H9 (cell line): ENCODE data around the gene SETMAR. TPM values are rescaled to one million over a fixed set of nuclear protein-coding genes. Genes with fewer than 3 reads are reported as not detected.

ENCODE experiments used
- DNase-seq: peaks from one replicate; pipeline ENCODE4 v3.0.0-alpha.2; 2017
- H2AFZ ChIP-seq: one replicate; pipeline ENCODE4 v1.6.1; 2013; ENCODE audit warnings: mild to moderate bottlenecking, low read length, control low read depth, moderate library complexity
- H2AK5ac ChIP-seq: 2 replicates; pipeline ENCODE4 v1.6.1; 2013; ENCODE audit warnings: low read length, control low read depth, mixed read lengths; ENCODE audit not compliant: insufficient read length
- H2BK120ac ChIP-seq: one replicate; pipeline ENCODE4 v1.6.1; 2013; ENCODE audit warnings: low read depth, mild to moderate bottlenecking, low read length, control low read depth, inconsistent platforms; ENCODE audit not compliant: poor library complexity, severe bottlenecking
- H2BK12ac ChIP-seq: 2 replicates; pipeline ENCODE4 v1.6.1; 2013; ENCODE audit warnings: low read length, control low read depth, mixed read lengths, low read depth; ENCODE audit not compliant: insufficient read length
- H2BK15ac ChIP-seq: 2 replicates; pipeline ENCODE4 v1.6.1; 2013; ENCODE audit warnings: low read depth, low read length, control low read depth
- H2BK20ac ChIP-seq: one replicate; pipeline ENCODE4 v1.6.1; 2013; ENCODE audit warnings: low read depth, mild to moderate bottlenecking, low read length, control low read depth, inconsistent platforms; ENCODE audit not compliant: poor library complexity, severe bottlenecking
- H2BK5ac ChIP-seq: 2 replicates; pipeline ENCODE4 v1.6.1; 2013; ENCODE audit warnings: low read length, control low read depth, mixed read lengths; ENCODE audit not compliant: insufficient read length
- H3K14ac ChIP-seq: 2 replicates; pipeline ENCODE4 v1.6.1; 2013; ENCODE audit warnings: low read length, control low read depth; ENCODE audit not compliant: insufficient read depth
- H3K18ac ChIP-seq: 2 replicates; pipeline ENCODE4 v1.6.1; 2013; ENCODE audit warnings: low read depth, mild to moderate bottlenecking, mixed read lengths, low read length, control low read depth; ENCODE audit not compliant: insufficient read length
- H3K23ac ChIP-seq: 2 replicates; pipeline ENCODE4 v1.6.1; 2013; ENCODE audit warnings: low read length, control low read depth, mixed read lengths, low read depth; ENCODE audit not compliant: insufficient read length
- H3K23me2 ChIP-seq: 2 replicates; pipeline ENCODE4 v1.6.1; 2013; ENCODE audit warnings: low read depth, mild to moderate bottlenecking, mixed read lengths, low read length, control low read depth; ENCODE audit not compliant: insufficient read length, poor library complexity, severe bottlenecking
- H3K27ac ChIP-seq: 2 replicates; pipeline ENCODE4 v1.5.1; 2013; ENCODE audit warnings: low read length, control low read depth, mixed read lengths, low read depth; ENCODE audit not compliant: insufficient read length
- H3K27me3 ChIP-seq: 2 replicates; pipeline ENCODE4 v1.6.1; 2013; ENCODE audit warnings: low read length, control low read depth, inconsistent platforms; ENCODE audit not compliant: insufficient read depth
- H3K4ac ChIP-seq: 2 replicates; pipeline ENCODE4 v1.6.1; 2013; ENCODE audit warnings: low read depth, mild to moderate bottlenecking, control low read depth, inconsistent platforms, low read length, moderate library complexity
- H3K4me1 ChIP-seq: 2 replicates; pipeline ENCODE4 v1.6.1; 2013; ENCODE audit warnings: low read length, control low read depth, inconsistent platforms; ENCODE audit not compliant: insufficient read depth
- H3K4me2 ChIP-seq: 2 replicates; pipeline ENCODE4 v1.6.1; 2013; ENCODE audit warnings: low read length, control low read depth, mixed read lengths; ENCODE audit not compliant: insufficient read length, insufficient read depth
- H3K56ac ChIP-seq: 2 replicates; pipeline ENCODE4 v1.6.1; 2013; ENCODE audit warnings: low read depth, mild to moderate bottlenecking, mixed read lengths, low read length, control low read depth; ENCODE audit not compliant: insufficient read length
- H3K79me1 ChIP-seq: 2 replicates; pipeline ENCODE4 v1.6.1; 2013; ENCODE audit warnings: low read depth, mild to moderate bottlenecking, moderate library complexity, low read length, control low read depth, inconsistent platforms; ENCODE audit not compliant: insufficient read depth, poor library complexity, severe bottlenecking
- H3K79me2 ChIP-seq: 2 replicates; pipeline ENCODE4 v1.6.1; 2013; ENCODE audit warnings: low read length, control low read depth, inconsistent platforms; ENCODE audit not compliant: insufficient read depth
- H3K9ac ChIP-seq: 2 replicates; pipeline ENCODE4 v1.6.1; 2013; ENCODE audit warnings: low read length, control low read depth, mixed read lengths; ENCODE audit not compliant: insufficient read length; ENCODE audit errors: extremely low read depth
- H3K9me3 ChIP-seq: one replicate; pipeline ENCODE4 v1.6.1; 2013; ENCODE audit warnings: low read depth, low read length, inconsistent platforms; ENCODE audit not compliant: control insufficient read depth
- H3T11ph ChIP-seq: one replicate; pipeline ENCODE4 v1.6.1; 2013; ENCODE audit warnings: mild to moderate bottlenecking, low read length, control low read depth, inconsistent platforms
- H4K20me1 ChIP-seq: one replicate; pipeline ENCODE4 v1.6.1; 2013; ENCODE audit not compliant: control insufficient read depth, insufficient read length, insufficient read depth
- H4K5ac ChIP-seq: 2 replicates; pipeline ENCODE4 v1.6.1; 2013; ENCODE audit warnings: low read depth, mild to moderate bottlenecking, mixed read lengths, low read length, control low read depth; ENCODE audit not compliant: insufficient read length
- H4K8ac ChIP-seq: replicated peaks from 2 replicates; pipeline ENCODE4 v1.6.1; 2013; ENCODE audit warnings: low read length, control low read depth, mixed read lengths, low read depth; ENCODE audit not compliant: insufficient read length
- H4K91ac ChIP-seq: 2 replicates; pipeline ENCODE4 v1.6.1; 2013; ENCODE audit warnings: low read depth, mild to moderate bottlenecking, moderate library complexity, mixed read lengths, low read length, control low read depth; ENCODE audit not compliant: insufficient read length
- H3K27ac Mint-ChIP-seq, 3 experiments: 2 replicates in 2 of 3; 3 replicates in 1 of 3; pipeline ENCODE4 v1.8.0; 2020 to 2021; ENCODE audit warnings: mixed read lengths in 3 of 3, mild to moderate bottlenecking in 1 of 3, moderate library complexity in 1 of 3
- H3K27me3 Mint-ChIP-seq: 2 replicates; pipeline ENCODE4 v1.8.0; 2021; ENCODE audit warnings: low read depth, mild to moderate bottlenecking, moderate library complexity, mixed read lengths
- H3K36me3 Mint-ChIP-seq, 3 experiments: 2 replicates in 2 of 3; 3 replicates in 1 of 3; pipeline ENCODE4 v1.8.0; 2020 to 2021; ENCODE audit warnings: low read depth in 3 of 3, mixed read lengths in 3 of 3; ENCODE audit not compliant: insufficient read depth in 1 of 3
- H3K4me1 Mint-ChIP-seq, 2 experiments: 2 replicates each; pipeline ENCODE4 v1.8.0; 2020; ENCODE audit warnings: mixed read lengths in 2 of 2
- H3K4me3 Mint-ChIP-seq, 2 experiments: 2 replicates in 1 of 2; 3 replicates in 1 of 2; pipeline ENCODE4 v1.8.0; 2020 to 2021; ENCODE audit warnings: mild to moderate bottlenecking in 2 of 2, mixed read lengths in 2 of 2, moderate library complexity in 1 of 2
- H3K9me3 Mint-ChIP-seq, 2 experiments: 2 replicates in 1 of 2; 3 replicates in 1 of 2; pipeline ENCODE4 v1.8.0; 2020; ENCODE audit warnings: mild to moderate bottlenecking in 2 of 2, mixed read lengths in 2 of 2, moderate library complexity in 1 of 2
- WGBS: extraction: QIAGEN DNeasy Blood & Tissue Kit; methylation state at CpG from one replicate; pipeline ENCODE4 v1.1.7; 2013; ENCODE audit warnings: missing lambda C conversion rate, low lambda C conversion rate, mixed read lengths; ENCODE audit not compliant: insufficient read length; ENCODE audit errors: extremely low coverage; 5-methylcytosine and 5-hydroxymethylcytosine counted together
- total RNA-seq: library from RNA; stranded (reverse); gene quantifications from 2 replicates; pipeline ENCODE4 v1.2.1, GENCODE V29; 2021
- TF ChIP-seq, protein P1 (sequence below): fragments of 200-600 bp; sonication (generic); conservative IDR thresholded peaks from 3 replicates; pipeline ENCODE4 v1.8.0; 2021; ENCODE audit warnings: antibody characterized with exemption, mild to moderate bottlenecking

Gene SETMAR
- total RNA-seq, 1 experiment from 2014 or later, result 29.1 TPM

DNA sequence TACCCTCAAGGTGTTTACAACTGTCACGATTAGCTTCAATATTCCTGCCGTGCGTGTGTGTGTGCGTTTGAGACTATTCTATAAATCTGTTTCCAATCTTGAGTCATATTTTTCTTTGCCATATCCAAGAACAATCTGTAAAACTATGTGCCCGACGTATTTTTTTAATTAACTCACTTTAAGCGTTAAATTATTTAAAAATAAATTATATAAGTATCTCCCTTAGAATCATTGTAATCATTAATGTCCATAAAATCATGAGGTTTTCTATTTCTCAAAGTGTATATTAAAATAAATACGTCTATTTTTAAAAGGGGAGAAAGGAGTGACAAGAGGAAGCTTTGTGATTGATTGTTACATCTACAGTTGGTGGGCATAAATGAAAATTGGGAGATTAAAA lies 2.9 kb downstream of the SETMAR start:
- H3K4me1 Mint-ChIP-seq, result peaks cover 44 to 59% of the 10 kb centered on the region in 2 experiments
- H2BK120ac ChIP-seq, result no peak overlapping the region
- H3K56ac ChIP-seq, result no peak overlapping the region
- H2AK5ac ChIP-seq, result no peak overlapping the region
- H3K23me2 ChIP-seq, result peaks cover 7% of the 10 kb centered on the region
- H3K79me1 ChIP-seq, result no peaks in the 10 kb centered on the region
- no peak overlapping the region for H2BK15ac ChIP-seq
- no peak overlapping the region for H2AFZ ChIP-seq
- H3K27me3 ChIP-seq, result no peaks in the 10 kb centered on the region
- H3K23ac ChIP-seq, result no peak overlapping the region
- H3K36me3 Mint-ChIP-seq, result peaks cover 14 to 23% (median 16%) of the 10 kb centered on the region in 3 experiments
- H4K5ac ChIP-seq, result no peak overlapping the region
- 100% methylated on average over 2 of the region's 8 CpGs for WGBS
- H4K20me1 ChIP-seq, result no peaks in the 10 kb centered on the region
- no peak overlapping the region for H3K4me2 ChIP-seq
- H3K18ac ChIP-seq, result no peak overlapping the region
- peaks cover 2% of the 10 kb centered on the region; the same call in 1 of the 2 replicates for H3K79me2 ChIP-seq
- TF ChIP-seq, protein P1, sequence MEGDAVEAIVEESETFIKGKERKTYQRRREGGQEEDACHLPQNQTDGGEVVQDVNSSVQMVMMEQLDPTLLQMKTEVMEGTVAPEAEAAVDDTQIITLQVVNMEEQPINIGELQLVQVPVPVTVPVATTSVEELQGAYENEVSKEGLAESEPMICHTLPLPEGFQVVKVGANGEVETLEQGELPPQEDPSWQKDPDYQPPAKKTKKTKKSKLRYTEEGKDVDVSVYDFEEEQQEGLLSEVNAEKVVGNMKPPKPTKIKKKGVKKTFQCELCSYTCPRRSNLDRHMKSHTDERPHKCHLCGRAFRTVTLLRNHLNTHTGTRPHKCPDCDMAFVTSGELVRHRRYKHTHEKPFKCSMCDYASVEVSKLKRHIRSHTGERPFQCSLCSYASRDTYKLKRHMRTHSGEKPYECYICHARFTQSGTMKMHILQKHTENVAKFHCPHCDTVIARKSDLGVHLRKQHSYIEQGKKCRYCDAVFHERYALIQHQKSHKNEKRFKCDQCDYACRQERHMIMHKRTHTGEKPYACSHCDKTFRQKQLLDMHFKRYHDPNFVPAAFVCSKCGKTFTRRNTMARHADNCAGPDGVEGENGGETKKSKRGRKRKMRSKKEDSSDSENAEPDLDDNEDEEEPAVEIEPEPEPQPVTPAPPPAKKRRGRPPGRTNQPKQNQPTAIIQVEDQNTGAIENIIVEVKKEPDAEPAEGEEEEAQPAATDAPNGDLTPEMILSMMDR, result no peak
- H2BK12ac ChIP-seq, result no peak overlapping the region
- H3K9me3 ChIP-seq, result no peaks in the 10 kb centered on the region
- H2BK5ac ChIP-seq, result no peak overlapping the region
- H3K4ac ChIP-seq, result no peak overlapping the region
- no peak overlapping the region; a peak in 1 of 7 replicates for H3K27ac Mint-ChIP-seq
- no peak overlapping the region for H3K9ac ChIP-seq
- H3K4me1 ChIP-seq, result peaks cover 7% of the 10 kb centered on the region; the same call in 1 of the 2 replicates
- H4K8ac ChIP-seq, result no peak overlapping the region
- H4K91ac ChIP-seq, result no peak overlapping the region
- H2BK20ac ChIP-seq, result no peak overlapping the region
- no peaks in the 10 kb centered on the region for H3K9me3 Mint-ChIP-seq
- H3K27me3 Mint-ChIP-seq, result peaks cover 1% of the 10 kb centered on the region; the same call in 1 of the 2 replicates
- H3K14ac ChIP-seq, result no peak overlapping the region
- H3T11ph ChIP-seq, result no peak overlapping the region
- no peak overlapping the region for H3K27ac ChIP-seq
- no peak overlapping the region for H3K4me3 Mint-ChIP-seq
- DNase-seq, result no peak
